ENCODE measurements around the gene NPSR1.

Gene NPSR1

GRCh38 chr7:34723338-34723737, 65.3 kb downstream of the NPSR1 start:
- DNase-seq (ENCODE audit: insufficient read length) (no peak), FAIRE-seq (no peak)
- TF ChIP-seq TAF1 (IDR thresholded peaks at IDR 0.05; ENCODE audit: borderline replicate concordance, low read depth, low read length): no peak

- FAIRE-seq (no peak), DNase-seq (ENCODE audit: insufficient read length) (no peak)
- TF ChIP-seq TAF1 (IDR thresholded peaks at IDR 0.05; ENCODE audit: borderline replicate concordance, low read depth, low read length): no peak
- no peak for TF ChIP-seq POLR2A (IDR thresholded peaks at IDR 0.05; ENCODE audit: low read depth, low read length)
- TF ChIP-seq POLR2AphosphoS5 (IDR thresholded peaks at IDR 0.05; ENCODE audit: low read depth, low read length): no peak
These were observed 66.0 kb downstream of the NPSR1 start for GRCh38 chr7:34723866-34724490.

DNA sequence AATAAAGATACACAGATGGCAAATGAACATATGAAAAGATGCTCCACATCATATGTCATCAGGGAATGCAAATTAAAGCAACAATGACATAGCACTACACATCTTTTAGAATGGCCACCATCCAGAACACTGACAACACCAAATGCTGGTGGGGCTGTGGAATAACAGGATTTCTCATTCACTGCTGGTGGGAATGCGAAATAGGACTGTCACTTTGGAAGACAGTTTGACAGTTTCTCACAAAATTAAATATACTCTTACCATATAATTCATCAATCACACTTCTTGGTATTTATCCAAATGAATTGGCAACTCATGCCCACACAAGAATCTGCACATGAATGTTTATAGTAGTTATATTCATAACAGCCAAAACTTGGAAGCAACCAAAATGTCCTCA, 68.2 kb downstream of the NPSR1 start:
- TF ChIP-seq TAF1 (IDR thresholded peaks at IDR 0.05; ENCODE audit: borderline replicate concordance, low read depth, low read length) (no peak), POLR2A (IDR thresholded peaks at IDR 0.05; ENCODE audit: low read depth, low read length) (no peak), POLR2AphosphoS5 (IDR thresholded peaks at IDR 0.05; ENCODE audit: low read depth, low read length) (no peak)
- FAIRE-seq (no peak), DNase-seq (ENCODE audit: insufficient read length) (no peak)

GRCh38 chr7:34727464-34727995, 69.5 kb downstream of the NPSR1 start:
- FAIRE-seq: no peak
- no peak for TF ChIP-seq POLR2AphosphoS5 (IDR thresholded peaks at IDR 0.05; ENCODE audit: low read depth, low read length)
- no peak for TF ChIP-seq TAF1 (IDR thresholded peaks at IDR 0.05; ENCODE audit: borderline replicate concordance, low read depth, low read length)
- TF ChIP-seq POLR2A (IDR thresholded peaks at IDR 0.05; ENCODE audit: low read depth, low read length): no peak
- no peak for DNase-seq (ENCODE audit: insufficient read length)

DNA sequence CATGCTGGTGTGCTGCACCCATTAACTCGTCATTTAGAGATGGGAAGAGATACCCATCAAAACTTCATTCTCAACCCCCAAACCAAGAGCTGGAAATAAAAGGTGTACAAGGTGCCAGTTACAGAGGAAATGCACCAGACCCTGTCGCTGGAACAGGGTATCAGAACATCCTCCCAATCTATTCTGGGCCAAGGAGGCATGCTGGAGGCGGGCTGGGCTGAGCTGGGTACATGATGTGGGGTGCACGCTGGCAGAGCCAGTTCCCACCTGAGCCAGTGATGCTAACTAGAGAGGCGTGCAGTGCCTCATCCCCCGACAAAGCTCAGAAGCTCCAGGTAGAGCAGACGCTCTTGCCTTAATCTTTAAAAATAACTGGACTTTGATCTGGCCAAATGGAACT, 70.1 kb downstream of the NPSR1 start:
- no peak for TF ChIP-seq POLR2AphosphoS5 (IDR thresholded peaks at IDR 0.05; ENCODE audit: low read depth, low read length)
- no peak for TF ChIP-seq POLR2A (IDR thresholded peaks at IDR 0.05; ENCODE audit: low read depth, low read length)
- TF ChIP-seq TAF1 (IDR thresholded peaks at IDR 0.05; ENCODE audit: borderline replicate concordance, low read depth, low read length): no peak
- peak; percentile 63 for FAIRE-seq
- DNase-seq (ENCODE audit: insufficient read length): no peak

DNA sequence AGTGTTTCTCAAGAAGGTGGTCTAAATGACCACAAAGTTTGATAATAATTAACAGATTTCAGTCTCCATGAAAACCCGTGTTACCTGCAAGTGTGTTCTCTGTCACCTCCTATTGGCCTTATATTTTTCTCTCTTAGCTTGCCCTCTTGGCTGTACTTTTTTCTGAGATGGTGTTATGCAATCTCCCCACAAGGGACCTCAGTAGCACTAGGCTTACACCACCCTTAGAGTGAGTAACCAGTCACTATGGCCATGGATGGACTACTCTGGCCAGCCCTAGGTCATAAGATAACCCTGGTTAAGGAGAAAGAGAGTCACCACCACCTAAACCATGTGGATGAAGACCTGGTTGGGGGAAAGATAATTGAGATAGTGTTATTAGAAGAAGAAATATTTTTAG, 76.8 kb downstream of the NPSR1 start:
- TF ChIP-seq POLR2A (IDR thresholded peaks at IDR 0.05; ENCODE audit: low read depth, low read length) (no peak), POLR2AphosphoS5 (IDR thresholded peaks at IDR 0.05; ENCODE audit: low read depth, low read length) (no peak), TAF1 (IDR thresholded peaks at IDR 0.05; ENCODE audit: borderline replicate concordance, low read depth, low read length) (no peak)
- FAIRE-seq (no peak), DNase-seq (ENCODE audit: insufficient read length) (no peak)

- DNase-seq (ENCODE audit: insufficient read length) (no peak), FAIRE-seq (no peak)
- TF ChIP-seq TAF1 (IDR thresholded peaks at IDR 0.05; ENCODE audit: borderline replicate concordance, low read depth, low read length): no peak
- TF ChIP-seq POLR2A (IDR thresholded peaks at IDR 0.05; ENCODE audit: low read depth, low read length): no peak
- TF ChIP-seq POLR2AphosphoS5 (IDR thresholded peaks at IDR 0.05; ENCODE audit: low read depth, low read length): no peak
These were observed 77.5 kb downstream of the NPSR1 start for GRCh38 chr7:34735526-34735925.

GRCh38 chr7:34739651-34740300, 81.8 kb downstream of the NPSR1 start:
- FAIRE-seq: no peak
- no peak for DNase-seq (ENCODE audit: insufficient read length)
- TF ChIP-seq POLR2A (IDR thresholded peaks at IDR 0.05; ENCODE audit: low read depth, low read length) (no peak), POLR2AphosphoS5 (IDR thresholded peaks at IDR 0.05; ENCODE audit: low read depth, low read length) (no peak), TAF1 (IDR thresholded peaks at IDR 0.05; ENCODE audit: borderline replicate concordance, low read depth, low read length) (no peak)

DNA sequence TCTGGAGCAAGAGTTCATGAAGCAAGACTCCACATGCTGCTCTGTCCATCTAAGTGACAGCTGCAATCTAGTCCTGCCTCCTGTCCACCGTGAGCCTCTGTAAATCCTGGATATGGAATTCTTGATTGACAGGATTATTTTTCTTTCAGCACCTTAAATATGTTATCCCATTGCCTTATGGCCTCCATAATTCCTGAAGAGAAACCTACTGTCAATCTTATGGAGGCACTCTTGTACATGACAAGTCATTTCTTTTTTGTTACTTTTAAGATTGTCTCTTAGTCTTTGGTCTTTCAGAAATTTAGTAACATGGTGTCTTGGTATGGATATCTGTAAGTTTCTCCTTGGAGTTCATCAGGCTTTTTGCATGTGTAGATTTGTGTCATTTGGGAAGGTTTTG, 82.8 kb downstream of the NPSR1 start:
- no peak for DNase-seq (ENCODE audit: insufficient read length)
- FAIRE-seq: no peak
- TF ChIP-seq TAF1 (IDR thresholded peaks at IDR 0.05; ENCODE audit: borderline replicate concordance, low read depth, low read length) (no peak), POLR2A (IDR thresholded peaks at IDR 0.05; ENCODE audit: low read depth, low read length) (no peak), POLR2AphosphoS5 (IDR thresholded peaks at IDR 0.05; ENCODE audit: low read depth, low read length) (no peak)

DNA sequence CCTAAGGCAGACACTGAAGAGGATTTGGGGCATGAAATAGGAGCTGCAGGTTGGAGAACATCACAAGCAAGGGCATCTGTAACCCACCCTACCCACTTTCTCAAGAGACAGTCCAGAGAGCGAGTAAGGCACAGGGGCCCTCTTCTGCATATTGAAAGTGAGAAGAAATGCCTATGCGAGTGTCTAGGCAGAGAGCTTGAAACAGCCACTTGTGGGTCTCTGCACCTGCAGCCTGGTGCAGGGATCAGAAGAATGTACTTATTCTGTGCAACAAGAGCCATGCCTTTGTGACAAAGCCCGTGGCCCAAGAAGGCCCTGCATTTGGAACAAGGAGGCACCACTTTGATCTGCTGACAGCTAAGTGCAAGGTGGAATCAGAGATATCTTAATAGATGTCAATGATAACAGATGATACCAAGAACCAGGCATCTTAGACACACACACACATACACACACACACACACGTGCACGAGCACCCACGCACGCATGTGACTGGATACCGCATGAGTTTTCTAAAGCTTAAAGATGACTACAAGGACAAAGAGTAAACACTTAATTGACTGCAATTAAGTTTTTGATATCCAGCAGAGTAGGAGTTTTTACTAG, 89.3 kb downstream of the NPSR1 start:
- FAIRE-seq (no peak), DNase-seq (ENCODE audit: insufficient read length) (no peak)

DNA sequence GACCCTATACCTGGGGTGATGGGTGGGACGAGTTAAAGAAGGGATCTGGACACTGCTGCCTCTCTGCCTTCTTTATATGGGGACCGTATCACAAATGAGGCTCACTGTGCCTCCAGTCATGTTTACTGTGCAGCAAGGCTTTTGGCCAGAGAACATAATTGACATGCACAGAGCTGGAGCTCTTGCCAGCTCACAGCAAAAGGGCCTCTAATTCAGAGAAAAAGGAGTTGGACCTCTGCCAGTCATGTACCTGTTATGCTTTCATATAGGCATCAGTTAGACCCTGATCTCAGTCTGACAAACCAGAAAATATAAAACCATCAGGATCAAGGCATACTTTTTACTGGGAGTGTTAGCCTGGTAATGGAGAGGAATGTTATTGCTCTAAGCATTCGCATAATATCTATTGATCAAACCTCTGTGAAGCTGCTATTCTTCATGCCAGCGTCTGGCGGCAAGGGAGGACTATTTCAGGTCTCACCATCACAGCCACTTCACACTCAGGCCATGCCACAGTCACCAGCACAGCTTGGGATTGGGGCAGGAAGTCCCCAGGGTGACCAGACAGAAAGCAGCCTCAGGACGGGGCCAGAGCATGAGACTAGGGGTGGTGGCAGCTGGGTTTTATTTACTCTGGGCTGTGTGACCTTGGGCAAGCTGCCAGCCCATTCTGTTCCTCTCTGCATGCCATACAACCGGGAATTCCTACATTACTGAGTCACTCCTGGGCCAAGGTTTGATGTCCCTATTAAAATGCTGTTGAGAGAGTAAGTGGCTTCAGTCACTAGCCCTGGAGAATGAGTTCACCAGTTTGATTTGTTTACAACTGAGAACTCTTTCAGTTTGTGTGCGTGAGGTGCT, 90.1 kb downstream of the NPSR1 start:
- FAIRE-seq (no peak), DNase-seq (ENCODE audit: insufficient read length) (no peak)
- TF ChIP-seq POLR2AphosphoS5 (IDR thresholded peaks at IDR 0.05; ENCODE audit: low read depth, low read length) (no peak), TAF1 (IDR thresholded peaks at IDR 0.05; ENCODE audit: borderline replicate concordance, low read depth, low read length) (no peak), POLR2A (IDR thresholded peaks at IDR 0.05; ENCODE audit: low read depth, low read length) (no peak)

More for the DNA sequence above, 89.3 kb downstream of the NPSR1 start:
- TF ChIP-seq TAF1 (IDR thresholded peaks at IDR 0.05; ENCODE audit: borderline replicate concordance, low read depth, low read length): no peak
